Adrenal gland (tissue), 12 donors: ENCODE data around the gene COL19A1. TPM values are rescaled to one million over a fixed set of nuclear protein-coding genes. Genes with fewer than 3 reads are reported as not detected.

Experiments used
- DNase-seq, 7 donors: peaks; one replicate each; pipeline ENCODE4 v3.0.0-alpha.2; 2019 to 2020
- H3K27ac ChIP-seq, 5 donors: fragments of 200-600 bp; sonication (generic) in 4 of 5; 1 replicate in 3 of 5; 2 replicates in 2 of 5; pipeline versions ENCODE4 v1.5.1 to v1.8.0; 2016 to 2020; ENCODE audit warnings: mild to moderate bottlenecking in 1 of 5
- H3K27me3 ChIP-seq: fragments of 200-600 bp; 2 replicates; pipeline ENCODE4 v1.8.0; 2021
- H3K36me3 ChIP-seq, 2 donors: fragments of 200-600 bp; replicated peaks in 1 of 2; 1 replicate in 1 of 2; 2 replicates in 1 of 2; pipeline versions ENCODE4 v1.5.1 to v1.8.0; 2018 to 2022
- H3K4me1 ChIP-seq, 2 donors: fragments of 200-600 bp; replicated peaks in 1 of 2; 1 replicate in 1 of 2; 2 replicates in 1 of 2; pipeline versions ENCODE4 v1.5.1 to v1.8.0; 2018 to 2021
- H3K4me3 ChIP-seq, 4 donors: fragments of 200-600 bp; sonication (generic) in 3 of 4; one replicate each; pipeline ENCODE4 v1.5.1; 2016 to 2018
- H3K9me3 ChIP-seq, 3 donors: fragments of 200-600 bp; sonication (generic) in 1 of 3; replicated peaks in 1 of 3; 1 replicate in 2 of 3; 2 replicates in 1 of 3; pipeline versions ENCODE4 v1.5.1 to v1.8.0; 2016 to 2021
- POLR2A ChIP-seq, 2 donors: fragments of 450-650 bp; IDR thresholded peaks; one replicate each; pipeline ENCODE4 v1.6.1; 2017; ENCODE audit warnings: antibody characterized with exemption in 2 of 2, mild to moderate bottlenecking in 2 of 2, moderate library complexity in 1 of 2
- WGBS, 4 donors: extraction: QIAGEN DNeasy Blood & Tissue Kit in 2 of 4; methylation state at CpG; one replicate each; pipeline versions ENCODE4 v1.1.5 to v1.1.7; 2013 to 2017; 5-methylcytosine and 5-hydroxymethylcytosine counted together
- intact Hi-C, 2 donors: fragments of 100-400 bp; cut with DNase I; formaldehyde crosslinking; loops; one replicate each; pipeline versions ENCODE4 v1.14.1 to v1.15.0; 2022 to 2023
- polyA plus RNA-seq, 3 donors: library from polyadenylated mRNA; stranded (reverse); fragments of 200-250 nt in 2 of 3; fragments of 350-450 nt in 1 of 3; fragmentation: Illumina TruSeq in 1 of 3; extraction: RNeasy Lipid Tissue Mini Kit (QIAGEN cat#74804) in 1 of 3; gene quantifications; one replicate each; pipeline ENCODE4 v1.2.3, GENCODE V29; 2013 to 2014
- total RNA-seq, 9 donors: library from RNA; depleted of rRNA in 4 of 9; stranded (reverse); fragments of >200 nt in 4 of 9; fragments of 120-200 nt in 1 of 9; fragmentation: NEBNext Ultra II Directional in 1 of 9; extraction: Animal tissue kit (Norgen Biotek cat#: 25700) in 1 of 9; gene quantifications; one replicate each; pipeline versions ENCODE4 v1.1.0 to v1.2.4, GENCODE V29; 2013 to 2023
- TF ChIP-seq, protein P1 (sequence below), 6 experiments: fragments of 450-650 bp in 4 of 6; fragments of 200-600 bp in 2 of 6; sonication (generic) in 1 of 6; IDR thresholded peaks; 1 replicate in 5 of 6; 2 replicates in 1 of 6; pipeline versions ENCODE4 v1.5.1 to v1.8.0; 2016 to 2021; ENCODE audit warnings: antibody characterized with exemption in 6 of 6, mild to moderate bottlenecking in 2 of 6, moderate library complexity in 1 of 6
- donor health status: healthy with polysubstance abuse.
- donor health status: Bipolar disorder and iron deficiency.
- donor health status: DM: yes; HTN: yes; CAD: no.
- donor health status: DM: no; HTN: no; CAD: no.
- donor health status: DM: no; HTN: no; CAD: no.
- donor health status: DM: yes; HTN: yes; CAD: no.

COL19A1 gene
- total and polyA plus RNA-seq, 12 donors: under 0.01 to 0.32 (median 0.11) TPM; not detected in 5

DNA sequence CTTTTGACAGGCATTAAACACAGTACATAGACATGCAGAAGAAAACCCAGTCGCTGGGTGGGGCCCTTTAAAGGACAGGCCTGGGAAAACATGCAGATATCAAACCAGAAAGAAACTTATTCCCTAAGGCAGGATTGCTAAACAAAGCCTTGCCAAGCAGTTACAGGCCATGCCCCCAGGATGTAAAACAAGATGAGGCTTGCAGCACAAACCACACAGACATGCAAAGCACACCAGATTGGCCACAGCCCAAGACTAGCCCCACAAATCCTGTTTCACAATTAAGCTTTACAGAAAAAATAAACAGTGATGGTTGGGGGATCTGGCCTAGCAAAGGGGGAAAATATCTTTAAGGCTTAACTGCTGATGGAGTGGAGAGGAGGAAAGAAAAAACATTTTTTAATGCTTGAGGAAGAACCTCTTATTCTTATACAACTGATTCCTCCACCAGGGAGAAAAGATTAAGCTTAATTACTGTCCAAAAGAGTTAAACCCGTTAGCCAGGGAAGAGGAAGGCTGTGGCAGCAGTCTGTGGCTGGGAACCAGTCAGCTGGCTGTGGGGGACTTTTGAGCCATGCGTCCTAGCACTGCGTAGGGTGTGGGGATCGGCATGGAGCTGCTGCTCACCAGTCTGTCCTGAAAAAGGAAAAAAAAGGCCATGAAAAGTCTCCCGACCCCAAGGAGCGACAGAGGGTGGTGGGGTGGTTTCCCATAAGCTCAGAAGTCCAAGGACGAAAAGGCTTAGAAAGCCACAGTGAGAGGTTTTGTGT lies 28.4 kb downstream of the COL19A1 start:
- intact Hi-C loops: no loop called here
- Histone ChIP-seq H3K27me3 (no peaks in the 10 kb centered on the region), H3K27ac (no peak overlapping the region), H3K36me3 (no peaks in the 10 kb centered on the region), H3K4me3 (no peak overlapping the region), H3K4me1 (no peaks in the 10 kb centered on the region), H3K9me3 (no peaks in the 10 kb centered on the region)
- TF ChIP-seq, protein P1, sequence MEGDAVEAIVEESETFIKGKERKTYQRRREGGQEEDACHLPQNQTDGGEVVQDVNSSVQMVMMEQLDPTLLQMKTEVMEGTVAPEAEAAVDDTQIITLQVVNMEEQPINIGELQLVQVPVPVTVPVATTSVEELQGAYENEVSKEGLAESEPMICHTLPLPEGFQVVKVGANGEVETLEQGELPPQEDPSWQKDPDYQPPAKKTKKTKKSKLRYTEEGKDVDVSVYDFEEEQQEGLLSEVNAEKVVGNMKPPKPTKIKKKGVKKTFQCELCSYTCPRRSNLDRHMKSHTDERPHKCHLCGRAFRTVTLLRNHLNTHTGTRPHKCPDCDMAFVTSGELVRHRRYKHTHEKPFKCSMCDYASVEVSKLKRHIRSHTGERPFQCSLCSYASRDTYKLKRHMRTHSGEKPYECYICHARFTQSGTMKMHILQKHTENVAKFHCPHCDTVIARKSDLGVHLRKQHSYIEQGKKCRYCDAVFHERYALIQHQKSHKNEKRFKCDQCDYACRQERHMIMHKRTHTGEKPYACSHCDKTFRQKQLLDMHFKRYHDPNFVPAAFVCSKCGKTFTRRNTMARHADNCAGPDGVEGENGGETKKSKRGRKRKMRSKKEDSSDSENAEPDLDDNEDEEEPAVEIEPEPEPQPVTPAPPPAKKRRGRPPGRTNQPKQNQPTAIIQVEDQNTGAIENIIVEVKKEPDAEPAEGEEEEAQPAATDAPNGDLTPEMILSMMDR (IDR thresholded peaks at IDR 0.05): no peak
- TF ChIP-seq POLR2A (IDR thresholded peaks at IDR 0.05): no peak
- 72 to 81% (median 75%) methylated on average over 8 of the region's 8 CpGs for WGBS, 4 donors
- no peak for DNase-seq

GRCh38 chr6:69895396-69895795 lies 29.0 kb downstream of the COL19A1 start:
- H3K27ac ChIP-seq: no peak overlapping the region
- DNase-seq: no peak
- no peaks in the 10 kb centered on the region for H3K4me1 ChIP-seq
- intact Hi-C loops: no loop called here
- no peak for TF ChIP-seq POLR2A (IDR thresholded peaks at IDR 0.05)
- TF ChIP-seq, protein P1 (IDR thresholded peaks at IDR 0.05): no peak
- no peaks in the 10 kb centered on the region for H3K9me3 ChIP-seq
- H3K4me3 ChIP-seq: no peak overlapping the region
- 89 to 96% (median 92%) methylated on average over 4 of the region's 4 CpGs for WGBS, 4 donors
- H3K27me3 ChIP-seq: no peaks in the 10 kb centered on the region
- no peaks in the 10 kb centered on the region for H3K36me3 ChIP-seq

DNA sequence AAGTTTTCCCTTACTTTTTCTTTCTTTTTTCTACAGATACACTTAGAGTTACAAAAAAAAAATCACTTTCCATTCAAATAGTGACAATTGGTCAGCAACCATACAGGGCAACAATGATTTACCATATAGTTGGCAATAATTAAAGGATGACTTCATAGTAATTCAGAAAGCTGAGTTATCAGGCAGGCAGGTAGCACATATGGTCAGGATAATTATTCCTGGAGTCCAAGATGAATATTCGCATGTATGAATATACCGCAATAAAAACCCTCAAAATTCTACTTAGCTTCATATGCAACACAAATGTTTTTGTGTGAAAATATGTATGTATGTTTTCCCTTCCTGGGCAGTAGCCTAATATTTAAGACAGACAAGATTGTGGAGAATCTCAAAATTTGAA lies 34.5 kb downstream of the COL19A1 start:
- intact Hi-C loops: no loop called here
- TF ChIP-seq, protein P1 (IDR thresholded peaks at IDR 0.05): no peak
- no peak for TF ChIP-seq POLR2A (IDR thresholded peaks at IDR 0.05)
- 92 to 100% (median 95%) methylated on average over 2 of the region's 2 CpGs for WGBS, 4 donors
- no peaks in the 10 kb centered on the region for H3K4me1 ChIP-seq
- H3K4me3 ChIP-seq: no peak overlapping the region
- DNase-seq: no peak
- no peaks in the 10 kb centered on the region for H3K36me3 ChIP-seq
- no peak overlapping the region for H3K27ac ChIP-seq
- no peaks in the 10 kb centered on the region for H3K27me3 ChIP-seq
- H3K9me3 ChIP-seq: no peaks in the 10 kb centered on the region

DNA sequence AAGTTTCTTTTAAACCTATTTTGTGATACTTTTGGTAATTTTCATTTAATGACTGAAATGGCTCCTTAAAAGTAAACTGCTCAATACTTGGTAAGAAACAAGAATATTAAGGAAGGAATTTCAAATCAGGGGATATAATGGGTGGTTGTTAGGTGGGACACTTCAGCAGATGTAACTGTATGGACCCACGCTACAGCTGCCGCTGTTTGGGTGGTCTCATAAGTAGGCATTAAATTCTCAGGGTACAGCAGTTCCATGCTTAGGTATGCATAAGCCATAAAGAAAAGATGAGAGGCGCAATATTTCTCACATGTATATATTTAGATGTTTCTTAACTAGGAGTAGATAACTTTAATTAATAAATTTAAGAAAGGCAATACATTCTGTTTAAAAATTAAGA lies 35.0 kb downstream of the COL19A1 start:
- TF ChIP-seq POLR2A (IDR thresholded peaks at IDR 0.05): no peak
- TF ChIP-seq, protein P1 (IDR thresholded peaks at IDR 0.05): no peak
- no peaks in the 10 kb centered on the region for H3K27me3 ChIP-seq
- no peak overlapping the region for H3K27ac ChIP-seq
- H3K9me3 ChIP-seq: no peaks in the 10 kb centered on the region
- intact Hi-C loops: no loop called here
- no peaks in the 10 kb centered on the region for H3K36me3 ChIP-seq
- 92 to 97% (median 93%) methylated on average over 3 of the region's 3 CpGs for WGBS, 4 donors
- no peaks in the 10 kb centered on the region for H3K4me1 ChIP-seq
- DNase-seq: no peak
- no peak overlapping the region for H3K4me3 ChIP-seq
